Left ventricle myocardium superior (tissue), 1 donor: ENCODE measurements around the gene HERC3. TPM values are rescaled to one million over a fixed set of nuclear protein-coding genes. Genes with fewer than 3 reads are reported as not detected.

Source experiments
- ATAC-seq: fragments of 200-7000 bp; cut with Tn5 transposase; one replicate; pipeline ENCODE4 v1.9.1; 2020; ENCODE audit warnings: mild to moderate bottlenecking, moderate library complexity
- DNase-seq: peaks from one replicate; pipeline ENCODE4 v3.0.0-alpha.2; 2020
- intact Hi-C: fragments of 100-400 bp; cut with micrococcal nuclease; formaldehyde crosslinking; loops from one replicate; pipeline ENCODE4 v1.11.0; 2022
- total RNA-seq: library from RNA; stranded (reverse); fragmentation: NEBNext Ultra II Directional; extraction: Animal tissue kit (Norgen Biotek cat#: 25700); gene quantifications from one replicate; pipeline ENCODE4 v1.2.1, GENCODE V29; 2021
- donor health status: DM: no; HTN: yes; CAD: no; lungs with severe emphysema.

Gene HERC3
- total RNA-seq, 1 donor from 2014 or later: 61.9 TPM

GRCh38 chr4:88756149-88756548, 163.9 kb downstream of the HERC3 start:
- ATAC-seq (no peak), DNase-seq (no peak)
- intact Hi-C loops: no loop called here

- intact Hi-C loops: no loop called here
- DNase-seq: no peak
- ATAC-seq: no peak
These were observed 164.8 kb downstream of the HERC3 start for GRCh38 chr4:88757067-88757466.

GRCh38 chr4:88757776-88758175, 165.5 kb downstream of the HERC3 start:
- intact Hi-C loops: no loop called here
- DNase-seq (no peak), ATAC-seq (no peak)

Other genes starting within 250 kb of the HERC3 start
- 9.3 TPM for gene HERC6, start 213.6 kb upstream of the HERC3 start, total RNA-seq
- gene HERC5, start 135.4 kb upstream of the HERC3 start, total RNA-seq: 2.0 TPM
- gene PYURF, start 68.7 kb upstream of the HERC3 start, total RNA-seq: 55.0 TPM
- gene NAP1L5, start 105.3 kb downstream of the HERC3 start, total RNA-seq: 1.6 TPM